GM12878 (cell line): ENCODE data around the gene ELAVL1. TPM values are rescaled to one million over a fixed set of nuclear protein-coding genes. Genes with fewer than 3 reads are reported as not detected.

ENCODE experiments used
- ESRRA ChIP-seq: IDR thresholded peaks from 2 replicates; pipeline ENCODE4 v1.6.1; 2012; ENCODE audit warnings: mild to moderate bottlenecking, low read length, improper control_type of control experiment
- FOS ChIP-seq: IDR thresholded peaks from 3 replicates; pipeline ENCODE4 v1.6.1; 2011; ENCODE audit warnings: borderline replicate concordance; ENCODE audit not compliant: insufficient read length; ENCODE audit errors: extremely low read depth
- POLR2A ChIP-seq: IDR thresholded peaks from 2 replicates; pipeline ENCODE4 v1.6.1; 2011; ENCODE audit warnings: low read depth, mild to moderate bottlenecking, low read length
- POU2F2 ChIP-seq: IDR thresholded peaks from 3 replicates; pipeline ENCODE4 v1.6.1; 2011; ENCODE audit warnings: low read depth, mild to moderate bottlenecking, low read length, borderline replicate concordance
- SMC3 ChIP-seq: IDR thresholded peaks from 2 replicates; pipeline ENCODE4 v1.6.1; 2011; ENCODE audit warnings: low read length, improper control_type of control experiment, borderline replicate concordance
- ZBTB11 ChIP-seq: fragments of 450-650 bp; formaldehyde crosslinking; IDR thresholded peaks from 2 replicates; pipeline ENCODE4 v1.5.0; 2022; ENCODE audit warnings: mild to moderate bottlenecking, missing genetic modification characterization
- polyA plus RNA-seq, 11 experiments: library from polyadenylated mRNA; depleted of rRNA in 4 of 11; unstranded in 6 of 11; stranded (reverse) in 5 of 11; fragments of >200 nt; fragmentation: Nextera tagmentation in 4 of 11; fragmentation: Illumina TruSeq in 1 of 11; extraction: Ambion mirVana in 4 of 11; extraction: Trizol in 1 of 11; gene quantifications; 1 replicate in 1 of 11; 2 replicates in 10 of 11; pipeline versions ENCODE4 v1.2.1 to v1.2.3, GENCODE V29; 2011 to 2016; ENCODE audit warnings: inconsistent platforms in 2 of 11, missing spikeins in 2 of 11, low read depth in 1 of 11
- total RNA-seq, 4 experiments: library from RNA; depleted of rRNA in 3 of 4; stranded (reverse); fragments of >200 nt in 3 of 4; fragmentation: Illumina TruSeq in 1 of 4; extraction: Trizol in 1 of 4; gene quantifications; 2 replicates each; pipeline versions ENCODE4 v1.2.1 to v1.2.3, GENCODE V29; 2013 to 2021

ELAVL1 gene
- total and polyA plus RNA-seq, 10 of the 15 experiments (the other 5 are each of a cell fraction or from before 2014, with no cell fraction given) = 7.4 to 155 (median 70.3) TPM

GRCh38 chr19:7921967-7922835 is 83.2 kb downstream of the ELAVL1 start (continued):
- no peak for TF ChIP-seq ZBTB11 (CRISPR knock-in tag)
- no peak for TF ChIP-seq FOS
- no peak for TF ChIP-seq ESRRA
- TF ChIP-seq POU2F2 = no peak
- TF ChIP-seq POLR2A = no peak
- TF ChIP-seq SMC3 = no peak
